Measurements from ENCODE around the gene LOC128125822.
A peak's percentile ranks its signal among the peaks of the same experiment; 100 is the strongest.

LOC128125822 gene

GRCh38 chr6:63574554-63574900 lies 2.2 kb downstream of the LOC128125822 start:
- peaks cover 3 to 11% of the 10 kb centered on the region in 2 experiments; a peak in 3 of 4 replicates for H3K79me1 ChIP-seq (ENCODE audit: low read depth in 1 of 2, low read length in 2 of 2)
- dilution Hi-C loops (cut with HindIII; ENCODE audit: low sequenced_read_pairs, unreplicated experiment) (no loop called here), intact Hi-C loops (cut with micrococcal nuclease) (loop anchor here (1.0 to 10.0 kb wide), 5 partner anchors 47 to 221 kb away; no protein-coding TSS in a partner anchor), in situ Hi-C loops (cut with MboI; ENCODE audit: low sequenced_read_pairs) (loop anchor here (25.0 kb wide), 1 partner anchor 212 kb away; no protein-coding TSS in a partner anchor)
- H3K14ac ChIP-seq (replicated peaks; ENCODE audit: low read depth, low read length): no peak overlapping the region
- no peak overlapping the region for H3K4ac ChIP-seq (ENCODE audit: low read depth, low read length)
- H2BK120ac ChIP-seq (ENCODE audit: low read depth, low read length): no peak overlapping the region
- H2BK5ac ChIP-seq (ENCODE audit: low read depth, low read length, poor library complexity, severe bottlenecking): peak overlapping the region; percentile 90
- H3K23ac ChIP-seq (ENCODE audit: low read depth, low read length): no peak overlapping the region
- no peak overlapping the region for H4K8ac ChIP-seq (ENCODE audit: low read depth in 2 of 2, low read length in 2 of 2)
- peak overlapping the region; percentile 85 for H3K4me3 ChIP-seq (ENCODE audit: insufficient read depth, low read depth, low read length)
- DNase-seq (no peak), ATAC-seq (ENCODE audit: low read depth) (no peak)
- H2BK15ac ChIP-seq (ENCODE audit: low read depth, low read length): no peak overlapping the region
- no peak overlapping the region for H2AFZ ChIP-seq (replicated peaks; ENCODE audit: low read length, poor library complexity)
- H3K4me2 ChIP-seq (ENCODE audit: low read depth, low read length): peak overlapping the region; percentile 88
- H3K36me3 ChIP-seq (ENCODE audit: control insufficient read depth, insufficient read depth, low read length): peaks cover 23% of the 10 kb centered on the region
- no peak overlapping the region for H2AK9ac ChIP-seq (replicated peaks; ENCODE audit: low read depth, low read length, poor library complexity)
- H3K18ac ChIP-seq (ENCODE audit: low read depth, low read length): no peak overlapping the region
- POLR2A ChIA-PET (ENCODE audit: unreplicated experiment): no interaction called here
- H4K5ac ChIP-seq (ENCODE audit: low read depth, low read length): no peak overlapping the region; the same call in 1 of the 2 replicates
- H3K9me1 ChIP-seq (ENCODE audit: insufficient read depth, low read length): no peaks in the 10 kb centered on the region
- H3K27me3 ChIP-seq (ENCODE audit: control insufficient read depth, insufficient read depth, low read length): no peaks in the 10 kb centered on the region
- peak overlapping the region; percentile 99; the same call in 1 of the 2 replicates for H3K27ac ChIP-seq (ENCODE audit: insufficient read depth, low read length)
- no peak overlapping the region for H2BK20ac ChIP-seq (ENCODE audit: low read depth, low read length)
- H3K4me1 ChIP-seq (ENCODE audit: control insufficient read depth, insufficient read depth, low read length): no peaks in the 10 kb centered on the region
- no peaks in the 10 kb centered on the region for H3K9me3 ChIP-seq (ENCODE audit: control insufficient read depth, insufficient read depth, low read length)
- no peak for TF ChIP-seq RFX5 (IDR thresholded peaks at IDR 0.05; ENCODE audit: low read depth, low read length)
- TF ChIP-seq CTCF (conservative IDR thresholded peaks at IDR 0.05; ENCODE audit: low read depth, low read length): no peak
- no peak for TF ChIP-seq MXI1 (IDR thresholded peaks at IDR 0.05; ENCODE audit: borderline replicate concordance, low read depth, low read length)
- TF ChIP-seq FOS (IDR thresholded peaks at IDR 0.05; ENCODE audit: low read depth, low read length): no peak
- no peak for TF ChIP-seq NFE2L2 (IDR thresholded peaks at IDR 0.05; ENCODE audit: low read depth, low read length)
- TF ChIP-seq CEBPB (IDR thresholded peaks at IDR 0.05; ENCODE audit: low read depth, low read length): no peak
- no peak for TF ChIP-seq RCOR1 (IDR thresholded peaks at IDR 0.05; ENCODE audit: insufficient replicate concordance, low read length)
- TF ChIP-seq RAD21 (IDR thresholded peaks at IDR 0.05; ENCODE audit: low read length): no peak
- TF ChIP-seq ELK1 (IDR thresholded peaks at IDR 0.05; ENCODE audit: borderline replicate concordance, low read depth, low read length): no peak
- TF ChIP-seq SMC3 (IDR thresholded peaks at IDR 0.05; ENCODE audit: low read depth, low read length): no peak
- TF ChIP-seq USF2 (IDR thresholded peaks at IDR 0.05; ENCODE audit: low read depth, low read length): no peak
- TF ChIP-seq MAFK (IDR thresholded peaks at IDR 0.05; ENCODE audit: low read depth, low read length): no peak
- no peak for TF ChIP-seq MAZ (IDR thresholded peaks at IDR 0.05; ENCODE audit: borderline replicate concordance, low read depth, low read length)
- no peak for TF ChIP-seq POLR2A (IDR thresholded peaks at IDR 0.05; ENCODE audit: low read depth, low read length)
- TF ChIP-seq CHD1 (IDR thresholded peaks at IDR 0.05; ENCODE audit: low read depth, low read length): no peak
- CTCF ChIA-PET: interaction anchor here (0.6 to 1.3 kb wide), 5 partner anchors 23 to 228 kb away, joined by 3 to 6 read pairs (median 3); no protein-coding TSS in a partner anchor
- H4K91ac ChIP-seq (ENCODE audit: insufficient read depth, low read depth, low read length): no peak overlapping the region
- H3K56ac ChIP-seq (ENCODE audit: extremely low read depth, insufficient read depth, low read length): no peak overlapping the region
- peaks cover 34% of the 10 kb centered on the region for H4K20me1 ChIP-seq (ENCODE audit: insufficient read depth, low read length)
- H2AK5ac ChIP-seq (ENCODE audit: low read depth, low read length): no peak overlapping the region
- no CpG with 5 or more reads among the region's 2 CpGs for WGBS, 2 experiments (ENCODE audit: extremely low coverage in 2 of 2, insufficient read length in 1 of 2)
- no TSS peak for BruUV-seq (replicated peaks)
- H3K9ac ChIP-seq (ENCODE audit: low read depth, low read length): 0 out of 2 replicates have a peak overlapping the region, but pooled peaks have one; percentile 93

Data from IMR-90 (cell line).